Right lobe of liver (tissue), 4 donors: ENCODE results near the gene KRTDAP.

Source experiments
- CTCF ChIP-seq, 4 donors: fragments of 200-600 bp in 3 of 4; fragments of 450-650 bp in 1 of 4; IDR thresholded peaks; one replicate each; pipeline versions ENCODE4 v1.5.1 to v1.8.0; 2016 to 2022; ENCODE audit warnings: antibody characterized with exemption in 4 of 4, mild to moderate bottlenecking in 2 of 4
- POLR2A ChIP-seq: fragments of 450-650 bp; IDR thresholded peaks from one replicate; pipeline ENCODE4 v1.6.1; 2017; ENCODE audit warnings: antibody characterized with exemption, mild to moderate bottlenecking
- donor health status: DM: no; HTN: no; CAD: no.
- donor health status: DM: no; HTN: no; CAD: no.
- donor health status: DM: no; HTN: yes; CAD: no.

- TF ChIP-seq CTCF (IDR thresholded peaks at IDR 0.05), result no peak
- TF ChIP-seq POLR2A, result no peak
These were observed 51.7 kb downstream of the KRTDAP start for GRCh38 chr19:35438527-35438926.
